Sigmoid colon (tissue), 7 donors: ENCODE data around the gene CDC73. TPM values are rescaled to one million over a fixed set of nuclear protein-coding genes. Genes with fewer than 3 reads are reported as not detected.

Experiments used
- DNase-seq: peaks from one replicate; pipeline ENCODE4 v3.0.0-alpha.2; 2019
- H3K27ac ChIP-seq, 4 donors: fragments of 200-600 bp; sonication (generic); one replicate each; pipeline ENCODE4 v1.5.1; 2016 to 2019; ENCODE audit warnings: mild to moderate bottlenecking in 1 of 4
- H3K27me3 ChIP-seq, 3 donors: fragments of 200-600 bp; sonication (generic); one replicate each; pipeline ENCODE4 v1.5.1; 2019; ENCODE audit warnings: mild to moderate bottlenecking in 1 of 3
- H3K36me3 ChIP-seq, 4 donors: fragments of 200-600 bp; sonication (generic); one replicate each; pipeline ENCODE4 v1.5.1; 2016 to 2019
- H3K4me1 ChIP-seq, 4 donors: fragments of 200-600 bp; sonication (generic); one replicate each; pipeline ENCODE4 v1.5.1; 2017 to 2019
- H3K4me3 ChIP-seq, 4 donors: fragments of 200-600 bp; sonication (generic); one replicate each; pipeline ENCODE4 v1.5.1; 2017 to 2019; ENCODE audit warnings: mild to moderate bottlenecking in 2 of 4, moderate library complexity in 1 of 4
- H3K9me3 ChIP-seq, 4 donors: fragments of 200-600 bp in 3 of 4; sonication (generic) in 3 of 4; one replicate each; pipeline versions ENCODE4 v1.5.1 to v1.6.1; 2013 to 2019
- CTCF ChIP-seq, 4 experiments: fragments of 450-650 bp in 3 of 4; fragments of 200-600 bp in 1 of 4; IDR thresholded peaks; one replicate each; pipeline ENCODE4 v1.5.1; 2016 to 2019; ENCODE audit warnings: antibody characterized with exemption in 4 of 4, mild to moderate bottlenecking in 3 of 4, moderate library complexity in 2 of 4
- EP300 ChIP-seq, 4 donors: sonication (generic); formaldehyde crosslinking; IDR thresholded peaks; one replicate each; pipeline ENCODE4 v1.6.1; 2017; ENCODE audit warnings: antibody characterized with exemption in 4 of 4
- POLR2A ChIP-seq, 2 donors: fragments of 450-650 bp; IDR thresholded peaks; one replicate each; pipeline ENCODE4 v1.6.1; 2016; ENCODE audit warnings: antibody characterized with exemption in 2 of 2, mild to moderate bottlenecking in 2 of 2, moderate library complexity in 2 of 2
- POLR2AphosphoS5 ChIP-seq, 4 donors: sonication (generic); formaldehyde crosslinking; IDR thresholded peaks; one replicate each; pipeline ENCODE4 v1.6.1; 2017; ENCODE audit warnings: antibody characterized with exemption in 4 of 4
- WGBS, 2 donors: extraction: QIAGEN DNeasy Blood & Tissue Kit; methylation state at CpG; one replicate each; pipeline ENCODE4 v1.1.7; 2013; 5-methylcytosine and 5-hydroxymethylcytosine counted together
- intact Hi-C: fragments of 100-400 bp; cut with DNase I; formaldehyde crosslinking; loops from one replicate; pipeline ENCODE4 v1.15.1; 2023
- polyA plus RNA-seq, 3 donors: library from polyadenylated mRNA; stranded (reverse); fragments of 200-250 nt; gene quantifications; one replicate each; pipeline ENCODE4 v1.2.3, GENCODE V29; 2013
- total RNA-seq, 4 donors: library from RNA; depleted of rRNA; stranded (reverse); fragments of >200 nt; gene quantifications; one replicate each; pipeline ENCODE4 v1.1.0, GENCODE V29; 2016
- donor health status: healthy with polysubstance abuse.
- donor health status: Bipolar disorder and iron deficiency.
- donor health status: healthy.

Gene CDC73
- total and polyA plus RNA-seq, 7 donors: 13.2 to 72.4 (median 45.7) TPM

GRCh38 chr1:193189442-193190095 is 67.7 kb downstream of the CDC73 start:
- no peak for DNase-seq
- H3K36me3 ChIP-seq: no peaks in the 10 kb centered on the region
- peaks cover 0 to 66% (median 42%) of the 10 kb centered on the region in 4 donors for H3K4me1 ChIP-seq
- WGBS, 2 donors: 90% methylated on average over 3 of the region's 3 CpGs
- no peak for TF ChIP-seq CTCF (IDR thresholded peaks at IDR 0.05)
- TF ChIP-seq EP300 (IDR thresholded peaks at IDR 0.05): no peak
- TF ChIP-seq POLR2A (IDR thresholded peaks at IDR 0.05): no peak
- TF ChIP-seq POLR2AphosphoS5 (IDR thresholded peaks at IDR 0.05): no peak
- H3K27me3 ChIP-seq: no peaks in the 10 kb centered on the region
- no peak overlapping the region for H3K4me3 ChIP-seq
- peak overlapping the region in 3 of 4 donors; percentile 70 to 73 (median 73) for H3K27ac ChIP-seq
- H3K9me3 ChIP-seq: no peaks in the 10 kb centered on the region
- intact Hi-C loops: loop anchor here (5.0 to 10.0 kb wide), 4 partner anchors 153 to 1105 kb away; no protein-coding TSS in a partner anchor

GRCh38 chr1:193190096-193190744 is 68.4 kb downstream of the CDC73 start:
- Histone ChIP-seq H3K4me1 (peaks cover 0 to 60% (median 42%) of the 10 kb centered on the region in 4 donors), H3K27me3 (no peaks in the 10 kb centered on the region), H3K4me3 (no peak overlapping the region), H3K9me3 (no peaks in the 10 kb centered on the region), H3K36me3 (no peaks in the 10 kb centered on the region), H3K27ac (peak overlapping the region in 3 of 4 donors; percentile 39 to 73 (median 73))
- TF ChIP-seq CTCF (IDR thresholded peaks at IDR 0.05): peak in 2 of 4 experiments; percentile 24 to 40
- TF ChIP-seq POLR2A (IDR thresholded peaks at IDR 0.05): no peak
- TF ChIP-seq POLR2AphosphoS5 (IDR thresholded peaks at IDR 0.05): no peak
- no peak for DNase-seq
- intact Hi-C loops: no loop called here

GRCh38 chr1:193192586-193192985 is 70.8 kb downstream of the CDC73 start:
- DNase-seq: no peak
- peaks cover 0 to 38% (median 31%) of the 10 kb centered on the region in 4 donors for H3K4me1 ChIP-seq
- H3K9me3 ChIP-seq: no peaks in the 10 kb centered on the region
- TF ChIP-seq POLR2AphosphoS5 (IDR thresholded peaks at IDR 0.05) (no peak), CTCF (IDR thresholded peaks at IDR 0.05) (no peak), POLR2A (IDR thresholded peaks at IDR 0.05) (no peak), EP300 (IDR thresholded peaks at IDR 0.05) (no peak)
- no peaks in the 10 kb centered on the region for H3K36me3 ChIP-seq
- H3K27me3 ChIP-seq: no peaks in the 10 kb centered on the region
- intact Hi-C loops: no loop called here
- no peak overlapping the region for H3K4me3 ChIP-seq
- H3K27ac ChIP-seq: no peak overlapping the region
- WGBS, 2 donors: 97 to 98% methylated on average over 8 of the region's 8 CpGs

GRCh38 chr1:193199940-193200339 is 78.1 kb downstream of the CDC73 start:
- no peak for TF ChIP-seq EP300 (IDR thresholded peaks at IDR 0.05)
- TF ChIP-seq POLR2A (IDR thresholded peaks at IDR 0.05): no peak
- no peak for TF ChIP-seq POLR2AphosphoS5 (IDR thresholded peaks at IDR 0.05)
- TF ChIP-seq CTCF (IDR thresholded peaks at IDR 0.05): no peak
- 97 to 99% methylated on average over 4 of the region's 4 CpGs for WGBS, 2 donors
- DNase-seq: no peak
- H3K27ac ChIP-seq: no peak overlapping the region
- H3K4me1 ChIP-seq: peaks cover 0 to 8% (median 0%) of the 10 kb centered on the region in 4 donors
- no peaks in the 10 kb centered on the region for H3K9me3 ChIP-seq
- H3K4me3 ChIP-seq: no peak overlapping the region
- intact Hi-C loops: no loop called here
- H3K36me3 ChIP-seq: no peaks in the 10 kb centered on the region
- no peaks in the 10 kb centered on the region for H3K27me3 ChIP-seq
